HepG2 (cell line): Measurements from ENCODE around the gene NAA25.

ENCODE experiments used
- ATAD3A ChIP-seq: sonication (generic); formaldehyde crosslinking; IDR thresholded peaks from 2 replicates; pipeline ENCODE4 v1.4.0; 2020; ENCODE audit warnings: missing genetic modification reagents
- TFE3 ChIP-seq: IDR thresholded peaks from 2 replicates; pipeline ENCODE4 v1.6.1; 2016

GRCh38 chr12:112035219-112035785, 73.3 kb downstream of the NAA25 start:
- no peak for TF ChIP-seq TFE3 (CRISPR knock-in tag)
- TF ChIP-seq ATAD3A (CRISPR knock-in tag): no peak
